Fibroblast of lung (primary cell): ENCODE data around the gene RAB5A. TPM values are rescaled to one million over a fixed set of nuclear protein-coding genes. Genes with fewer than 3 reads are reported as not detected.
"Not testable (repeated sequence)": the region's sequence is repeated elsewhere in the genome, so short reads cannot be mapped to it uniquely, and the experiment has no call there.

ENCODE experiments used
- DNase-seq, 2 donors: peaks; one replicate each; pipeline versions ENCODE4 v3.0.0 to v3.0.0-alpha.2; 2010; ENCODE audit warnings: low read depth in 2 of 2
- H2AFZ ChIP-seq: 2 replicates; pipeline ENCODE4 v1.5.1; 2012; ENCODE audit warnings: low read length, control low read depth, inconsistent platforms
- H3K27ac ChIP-seq: 2 replicates; pipeline ENCODE4 v1.5.1; 2011; ENCODE audit warnings: low read length, control low read depth; ENCODE audit not compliant: insufficient read depth
- H3K27me3 ChIP-seq: 2 replicates; pipeline ENCODE4 v1.5.1; 2011; ENCODE audit warnings: mild to moderate bottlenecking, low read length; ENCODE audit not compliant: control insufficient read depth, insufficient read depth
- H3K36me3 ChIP-seq: 2 replicates; pipeline ENCODE4 v1.5.1; 2011; ENCODE audit warnings: low read length; ENCODE audit not compliant: control insufficient read depth, insufficient read depth
- H3K4me1 ChIP-seq: 2 replicates; pipeline ENCODE4 v1.5.1; 2011; ENCODE audit warnings: low read length; ENCODE audit not compliant: control insufficient read depth, insufficient read depth; ENCODE audit errors: extremely low read depth
- H3K4me2 ChIP-seq: 2 replicates; pipeline ENCODE4 v1.5.1; 2011; ENCODE audit warnings: low read length, control low read depth; ENCODE audit not compliant: insufficient read depth; ENCODE audit errors: extremely low read depth
- H3K4me3 ChIP-seq, 4 experiments: fragments of 200-600 bp in 1 of 4; sonication (generic) in 1 of 4; replicated peaks in 1 of 4; 2 replicates each; pipeline ENCODE4 v1.5.1; 2011 to 2016; ENCODE audit warnings: low read length in 4 of 4, low read depth in 3 of 4, mild to moderate bottlenecking in 3 of 4, control low read depth in 2 of 4, inconsistent platforms in 1 of 4, mixed read lengths in 1 of 4; ENCODE audit not compliant: insufficient read depth in 1 of 4; ENCODE audit errors: control extremely low read depth in 1 of 4
- H3K79me2 ChIP-seq: 2 replicates; pipeline ENCODE4 v1.5.1; 2012; ENCODE audit warnings: mild to moderate bottlenecking, low read length, inconsistent platforms; ENCODE audit not compliant: control insufficient read depth, insufficient read depth
- H3K9ac ChIP-seq: 2 replicates; pipeline ENCODE4 v1.5.1; 2011; ENCODE audit warnings: mild to moderate bottlenecking, low read length, control low read depth; ENCODE audit not compliant: insufficient read depth
- H3K9me3 ChIP-seq: 2 replicates; pipeline ENCODE4 v1.5.1; 2012; ENCODE audit warnings: low read depth, low read length; ENCODE audit not compliant: control insufficient read depth, insufficient read depth
- H4K20me1 ChIP-seq: 2 replicates; pipeline ENCODE4 v1.5.1; 2011; ENCODE audit warnings: low read length; ENCODE audit not compliant: control insufficient read depth, insufficient read depth; ENCODE audit errors: extremely low read depth
- EZH2 ChIP-seq: IDR thresholded peaks from 2 replicates; pipeline ENCODE4 v1.5.1; 2012; ENCODE audit warnings: low read length, control low read depth, mild to moderate bottlenecking; ENCODE audit errors: missing control alignments
- polyA plus RNA-seq, 2 donors: library from polyadenylated mRNA; depleted of rRNA in 1 of 2; stranded (reverse) in 1 of 2; unstranded in 1 of 2; fragments of >200 nt; gene quantifications; 2 replicates each; pipeline ENCODE4 v1.2.1, GENCODE V29; 2011 to 2012; ENCODE audit warnings: missing spikeins in 1 of 2
- total RNA-seq: library from RNA; depleted of rRNA; stranded (reverse); fragments of >200 nt; gene quantifications from 2 replicates; pipeline ENCODE4 v1.2.1, GENCODE V29; 2014
- TF ChIP-seq, protein P1 (sequence below), 2 donors: IDR thresholded peaks in 1 of 2; conservative IDR thresholded peaks in 1 of 2; 1 replicate in 1 of 2; 2 replicates in 1 of 2; pipeline ENCODE4 v1.5.1; 2011 to 2012; ENCODE audit warnings: low read length in 2 of 2, control low read depth in 1 of 2, inconsistent platforms in 1 of 2, low read depth in 1 of 2, mild to moderate bottlenecking in 1 of 2

The RAB5A gene
- total and polyA plus RNA-seq, 2 donors (not counting 1 experiment from before 2014, with no cell fraction given) = 50.9 to 86.1 TPM

- Histone ChIP-seq H3K4me1 (no peaks in the 10 kb centered on the region), H3K27ac (no peak overlapping the region), H3K9ac (no peak overlapping the region), H3K4me2 (no peak overlapping the region), H4K20me1 (no peaks in the 10 kb centered on the region), H2AFZ (no peak overlapping the region), H3K9me3 (no peaks in the 10 kb centered on the region), H3K27me3 (no peaks in the 10 kb centered on the region), H3K79me2 (no peaks in the 10 kb centered on the region), H3K4me3 (no peak overlapping the region), H3K36me3 (no peaks in the 10 kb centered on the region)
- TF ChIP-seq, protein P1, sequence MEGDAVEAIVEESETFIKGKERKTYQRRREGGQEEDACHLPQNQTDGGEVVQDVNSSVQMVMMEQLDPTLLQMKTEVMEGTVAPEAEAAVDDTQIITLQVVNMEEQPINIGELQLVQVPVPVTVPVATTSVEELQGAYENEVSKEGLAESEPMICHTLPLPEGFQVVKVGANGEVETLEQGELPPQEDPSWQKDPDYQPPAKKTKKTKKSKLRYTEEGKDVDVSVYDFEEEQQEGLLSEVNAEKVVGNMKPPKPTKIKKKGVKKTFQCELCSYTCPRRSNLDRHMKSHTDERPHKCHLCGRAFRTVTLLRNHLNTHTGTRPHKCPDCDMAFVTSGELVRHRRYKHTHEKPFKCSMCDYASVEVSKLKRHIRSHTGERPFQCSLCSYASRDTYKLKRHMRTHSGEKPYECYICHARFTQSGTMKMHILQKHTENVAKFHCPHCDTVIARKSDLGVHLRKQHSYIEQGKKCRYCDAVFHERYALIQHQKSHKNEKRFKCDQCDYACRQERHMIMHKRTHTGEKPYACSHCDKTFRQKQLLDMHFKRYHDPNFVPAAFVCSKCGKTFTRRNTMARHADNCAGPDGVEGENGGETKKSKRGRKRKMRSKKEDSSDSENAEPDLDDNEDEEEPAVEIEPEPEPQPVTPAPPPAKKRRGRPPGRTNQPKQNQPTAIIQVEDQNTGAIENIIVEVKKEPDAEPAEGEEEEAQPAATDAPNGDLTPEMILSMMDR (conservative IDR thresholded peaks at IDR 0.05 in 1 of 2, IDR thresholded peaks at IDR 0.05 in 1 of 2; ENCODE audit: low read depth in 1 of 2, low read length in 2 of 2) = no peak
- TF ChIP-seq EZH2 = no peak
- no peak for DNase-seq
These were observed 66.5 kb downstream of the RAB5A start for GRCh38 chr3:20013396-20013795.

GRCh38 chr3:20015525-20015924 lies 68.6 kb downstream of the RAB5A start:
- Histone ChIP-seq H3K36me3 (no peaks in the 10 kb centered on the region), H3K4me2 (no peak overlapping the region), H3K9me3 (no peaks in the 10 kb centered on the region), H3K4me3 (no peak overlapping the region), H3K27ac (no peak overlapping the region), H3K27me3 (no peaks in the 10 kb centered on the region), H4K20me1 (no peaks in the 10 kb centered on the region), H3K79me2 (no peaks in the 10 kb centered on the region), H2AFZ (no peak overlapping the region), H3K4me1 (no peaks in the 10 kb centered on the region), H3K9ac (no peak overlapping the region)
- no peak for DNase-seq
- no peak for TF ChIP-seq EZH2
- TF ChIP-seq, protein P1 (conservative IDR thresholded peaks at IDR 0.05 in 1 of 2, IDR thresholded peaks at IDR 0.05 in 1 of 2; ENCODE audit: low read depth in 1 of 2, low read length in 2 of 2) = no peak

- H3K36me3 ChIP-seq, H3K4me3 ChIP-seq, H3K27me3 ChIP-seq, H4K20me1 ChIP-seq, H3K79me2 ChIP-seq, H3K9ac ChIP-seq, DNase-seq, H3K4me1 ChIP-seq, H3K9me3 ChIP-seq, H3K27ac ChIP-seq, H2AFZ ChIP-seq, H3K4me2 ChIP-seq: not testable (repeated sequence)
These were observed 69.2 kb downstream of the RAB5A start for GRCh38 chr3:20016076-20016475.
